ENCODE measurements around the gene LPAR1.
"Not testable (repeated sequence)": the region's sequence is repeated elsewhere in the genome, so short reads cannot be mapped to it uniquely, and the experiment has no call there.

LPAR1 gene

GRCh38 chr9:110871736-110872135 lies 166.5 kb downstream of the LPAR1 start:
- TF ChIP-seq, protein P1, sequence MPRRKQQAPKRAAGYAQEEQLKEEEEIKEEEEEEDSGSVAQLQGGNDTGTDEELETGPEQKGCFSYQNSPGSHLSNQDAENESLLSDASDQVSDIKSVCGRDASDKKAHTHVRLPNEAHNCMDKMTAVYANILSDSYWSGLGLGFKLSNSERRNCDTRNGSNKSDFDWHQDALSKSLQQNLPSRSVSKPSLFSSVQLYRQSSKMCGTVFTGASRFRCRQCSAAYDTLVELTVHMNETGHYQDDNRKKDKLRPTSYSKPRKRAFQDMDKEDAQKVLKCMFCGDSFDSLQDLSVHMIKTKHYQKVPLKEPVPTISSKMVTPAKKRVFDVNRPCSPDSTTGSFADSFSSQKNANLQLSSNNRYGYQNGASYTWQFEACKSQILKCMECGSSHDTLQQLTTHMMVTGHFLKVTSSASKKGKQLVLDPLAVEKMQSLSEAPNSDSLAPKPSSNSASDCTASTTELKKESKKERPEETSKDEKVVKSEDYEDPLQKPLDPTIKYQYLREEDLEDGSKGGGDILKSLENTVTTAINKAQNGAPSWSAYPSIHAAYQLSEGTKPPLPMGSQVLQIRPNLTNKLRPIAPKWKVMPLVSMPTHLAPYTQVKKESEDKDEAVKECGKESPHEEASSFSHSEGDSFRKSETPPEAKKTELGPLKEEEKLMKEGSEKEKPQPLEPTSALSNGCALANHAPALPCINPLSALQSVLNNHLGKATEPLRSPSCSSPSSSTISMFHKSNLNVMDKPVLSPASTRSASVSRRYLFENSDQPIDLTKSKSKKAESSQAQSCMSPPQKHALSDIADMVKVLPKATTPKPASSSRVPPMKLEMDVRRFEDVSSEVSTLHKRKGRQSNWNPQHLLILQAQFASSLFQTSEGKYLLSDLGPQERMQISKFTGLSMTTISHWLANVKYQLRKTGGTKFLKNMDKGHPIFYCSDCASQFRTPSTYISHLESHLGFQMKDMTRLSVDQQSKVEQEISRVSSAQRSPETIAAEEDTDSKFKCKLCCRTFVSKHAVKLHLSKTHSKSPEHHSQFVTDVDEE (CRISPR knock-in tag; IDR thresholded peaks at IDR 0.05), result no peak
- TF ChIP-seq ZNF70 (CRISPR knock-in tag; IDR thresholded peaks at IDR 0.05) (no peak), ZNF565 (CRISPR knock-in tag; conservative IDR thresholded peaks at IDR 0.05; ENCODE audit: low read depth) (no peak), ZNF8 (CRISPR knock-in tag; IDR thresholded peaks at IDR 0.05) (no peak), TOX (CRISPR knock-in tag; IDR thresholded peaks at IDR 0.05; ENCODE audit: borderline replicate concordance) (no peak), BACH2 (CRISPR knock-in tag; IDR thresholded peaks at IDR 0.05; ENCODE audit: borderline replicate concordance) (no peak), ARNTL (CRISPR knock-in tag; IDR thresholded peaks at IDR 0.05; ENCODE audit: borderline replicate concordance, low read depth) (no peak), ZFP3 (CRISPR knock-in tag; IDR thresholded peaks at IDR 0.05) (no peak), CSRNP3 (CRISPR knock-in tag; IDR thresholded peaks at IDR 0.05) (no peak), ISL1 (CRISPR knock-in tag; IDR thresholded peaks at IDR 0.05) (no peak), CSDC2 (CRISPR knock-in tag; IDR thresholded peaks at IDR 0.05) (no peak), SNAI2 (CRISPR knock-in tag; IDR thresholded peaks at IDR 0.05) (no peak), ZC3H10 (CRISPR knock-in tag; IDR thresholded peaks at IDR 0.05) (no peak)
- TF ChIP-seq, protein P2, sequence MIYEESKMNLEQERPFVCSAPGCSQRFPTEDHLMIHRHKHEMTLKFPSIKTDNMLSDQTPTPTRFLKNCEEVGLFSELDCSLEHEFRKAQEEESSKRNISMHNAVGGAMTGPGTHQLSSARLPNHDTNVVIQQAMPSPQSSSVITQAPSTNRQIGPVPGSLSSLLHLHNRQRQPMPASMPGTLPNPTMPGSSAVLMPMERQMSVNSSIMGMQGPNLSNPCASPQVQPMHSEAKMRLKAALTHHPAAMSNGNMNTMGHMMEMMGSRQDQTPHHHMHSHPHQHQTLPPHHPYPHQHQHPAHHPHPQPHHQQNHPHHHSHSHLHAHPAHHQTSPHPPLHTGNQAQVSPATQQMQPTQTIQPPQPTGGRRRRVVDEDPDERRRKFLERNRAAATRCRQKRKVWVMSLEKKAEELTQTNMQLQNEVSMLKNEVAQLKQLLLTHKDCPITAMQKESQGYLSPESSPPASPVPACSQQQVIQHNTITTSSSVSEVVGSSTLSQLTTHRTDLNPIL (CRISPR knock-in tag; IDR thresholded peaks at IDR 0.05; ENCODE audit: low read depth), result no peak
- TF ChIP-seq, protein P3, sequence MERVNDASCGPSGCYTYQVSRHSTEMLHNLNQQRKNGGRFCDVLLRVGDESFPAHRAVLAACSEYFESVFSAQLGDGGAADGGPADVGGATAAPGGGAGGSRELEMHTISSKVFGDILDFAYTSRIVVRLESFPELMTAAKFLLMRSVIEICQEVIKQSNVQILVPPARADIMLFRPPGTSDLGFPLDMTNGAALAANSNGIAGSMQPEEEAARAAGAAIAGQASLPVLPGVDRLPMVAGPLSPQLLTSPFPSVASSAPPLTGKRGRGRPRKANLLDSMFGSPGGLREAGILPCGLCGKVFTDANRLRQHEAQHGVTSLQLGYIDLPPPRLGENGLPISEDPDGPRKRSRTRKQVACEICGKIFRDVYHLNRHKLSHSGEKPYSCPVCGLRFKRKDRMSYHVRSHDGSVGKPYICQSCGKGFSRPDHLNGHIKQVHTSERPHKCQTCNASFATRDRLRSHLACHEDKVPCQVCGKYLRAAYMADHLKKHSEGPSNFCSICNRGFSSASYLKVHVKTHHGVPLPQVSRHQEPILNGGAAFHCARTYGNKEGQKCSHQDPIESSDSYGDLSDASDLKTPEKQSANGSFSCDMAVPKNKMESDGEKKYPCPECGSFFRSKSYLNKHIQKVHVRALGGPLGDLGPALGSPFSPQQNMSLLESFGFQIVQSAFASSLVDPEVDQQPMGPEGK (CRISPR knock-in tag; IDR thresholded peaks at IDR 0.05; ENCODE audit: borderline replicate concordance), result no peak
- ATAC-seq, result no peak

GRCh38 chr9:110869931-110870330 lies 168.3 kb downstream of the LPAR1 start:
- TF ChIP-seq GLIS3 (CRISPR knock-in tag; IDR thresholded peaks at IDR 0.05) (no peak), ZNF70 (CRISPR knock-in tag; IDR thresholded peaks at IDR 0.05) (no peak), ZFP30 (CRISPR knock-in tag; IDR thresholded peaks at IDR 0.05) (no peak), OSR1 (CRISPR knock-in tag; IDR thresholded peaks at IDR 0.05) (no peak), ZFP3 (CRISPR knock-in tag; IDR thresholded peaks at IDR 0.05) (no peak)
- TF ChIP-seq, protein P3 (CRISPR knock-in tag; IDR thresholded peaks at IDR 0.05; ENCODE audit: borderline replicate concordance), result no peak

DNA sequence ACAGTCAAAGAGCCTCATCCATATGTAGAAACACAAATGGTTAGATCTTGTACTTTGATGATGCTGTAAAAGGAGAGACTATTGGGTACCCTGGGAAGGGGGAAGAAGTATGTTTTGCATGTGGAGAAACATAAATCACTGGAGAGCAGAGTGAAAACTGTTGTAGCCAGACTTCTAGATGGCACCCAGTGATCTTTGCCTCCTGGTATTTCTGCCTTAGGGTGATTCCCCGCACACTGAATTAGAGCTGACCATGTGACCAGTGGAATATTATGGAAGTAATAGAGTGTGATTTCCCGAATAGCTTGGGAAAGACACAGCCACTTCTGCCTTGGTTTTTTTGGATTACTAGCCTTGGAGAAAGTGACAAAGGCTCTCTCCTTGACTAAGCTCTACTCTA lies 174.3 kb downstream of the LPAR1 start:
- ATAC-seq, result no peak
- TF ChIP-seq ESRRG (CRISPR knock-in tag; IDR thresholded peaks at IDR 0.05), result no peak
- TF ChIP-seq ZNF565 (CRISPR knock-in tag; conservative IDR thresholded peaks at IDR 0.05; ENCODE audit: low read depth), result no peak
- TF ChIP-seq ZC3H10 (CRISPR knock-in tag; IDR thresholded peaks at IDR 0.05), result no peak
- TF ChIP-seq, protein P4, sequence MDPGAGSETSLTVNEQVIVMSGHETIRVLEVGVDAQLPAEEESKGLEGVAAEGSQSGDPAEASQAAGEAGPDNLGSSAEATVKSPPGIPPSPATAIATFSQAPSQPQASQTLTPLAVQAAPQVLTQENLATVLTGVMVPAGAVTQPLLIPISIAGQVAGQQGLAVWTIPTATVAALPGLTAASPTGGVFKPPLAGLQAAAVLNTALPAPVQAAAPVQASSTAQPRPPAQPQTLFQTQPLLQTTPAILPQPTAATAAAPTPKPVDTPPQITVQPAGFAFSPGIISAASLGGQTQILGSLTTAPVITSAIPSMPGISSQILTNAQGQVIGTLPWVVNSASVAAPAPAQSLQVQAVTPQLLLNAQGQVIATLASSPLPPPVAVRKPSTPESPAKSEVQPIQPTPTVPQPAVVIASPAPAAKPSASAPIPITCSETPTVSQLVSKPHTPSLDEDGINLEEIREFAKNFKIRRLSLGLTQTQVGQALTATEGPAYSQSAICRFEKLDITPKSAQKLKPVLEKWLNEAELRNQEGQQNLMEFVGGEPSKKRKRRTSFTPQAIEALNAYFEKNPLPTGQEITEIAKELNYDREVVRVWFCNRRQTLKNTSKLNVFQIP (CRISPR knock-in tag; IDR thresholded peaks at IDR 0.05; ENCODE audit: borderline replicate concordance, low read depth), result no peak
- TF ChIP-seq, protein P3 (CRISPR knock-in tag; IDR thresholded peaks at IDR 0.05; ENCODE audit: borderline replicate concordance), result no peak
- no peak for TF ChIP-seq ZFP3 (CRISPR knock-in tag; IDR thresholded peaks at IDR 0.05)
- TF ChIP-seq ISL1 (CRISPR knock-in tag; IDR thresholded peaks at IDR 0.05), result no peak
- no peak for TF ChIP-seq PPARA (CRISPR knock-in tag; IDR thresholded peaks at IDR 0.05; ENCODE audit: borderline replicate concordance)
- no peak for TF ChIP-seq SNAI2 (CRISPR knock-in tag; IDR thresholded peaks at IDR 0.05)
- TF ChIP-seq TCF4 (CRISPR knock-in tag; IDR thresholded peaks at IDR 0.05; ENCODE audit: borderline replicate concordance), result no peak
- no peak for TF ChIP-seq ZNF70 (CRISPR knock-in tag; IDR thresholded peaks at IDR 0.05)

More at GRCh38 chr9:110869931-110870330, 168.3 kb downstream of the LPAR1 start:
- no peak for ATAC-seq

DNA sequence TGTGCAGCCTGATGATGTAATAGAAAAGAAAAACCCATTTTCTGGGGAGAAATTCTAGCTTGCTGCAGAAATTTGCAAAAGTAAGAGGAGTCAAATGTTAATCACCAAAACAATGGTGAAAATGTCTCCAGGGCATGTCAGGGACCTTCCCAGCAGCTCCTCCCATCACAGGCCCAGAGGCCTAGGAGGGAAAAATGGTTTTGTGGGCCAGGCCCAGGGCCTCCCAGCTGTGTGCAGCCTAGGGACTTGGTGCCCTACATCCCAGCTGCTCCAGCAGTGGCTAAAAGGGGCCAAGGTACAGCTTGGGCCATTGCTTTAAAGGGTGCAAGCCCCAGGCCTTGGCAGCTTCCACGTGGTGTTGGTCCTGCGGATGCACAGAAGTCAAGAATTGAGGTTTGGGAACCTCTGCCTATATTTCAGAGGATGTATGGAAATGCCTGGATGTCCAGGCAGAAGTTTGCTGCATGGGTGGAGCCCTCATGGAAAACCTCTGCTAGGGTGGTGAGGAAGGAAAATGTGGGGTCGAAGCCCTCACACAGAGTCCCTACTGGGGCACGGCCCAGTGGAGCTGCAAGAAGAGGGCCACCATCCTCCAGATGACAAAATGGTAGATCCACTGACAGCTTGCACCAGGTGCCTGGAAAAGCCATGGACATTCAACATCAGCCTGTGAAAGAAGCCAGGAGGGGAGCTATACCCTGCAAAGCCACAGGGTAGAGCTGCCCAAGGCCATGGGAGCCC lies 176.7 kb downstream of the LPAR1 start:
- ATAC-seq, result not testable (repeated sequence)
